Loucy (cell line): Measurements from ENCODE around the gene KRTCAP2.

Source experiments
- H2AFZ ChIP-seq: fragments of 200-600 bp; sonication (generic); 2 replicates; pipeline ENCODE4 v1.6.0; 2016; ENCODE audit warnings: antibody characterized with exemption, mild to moderate bottlenecking, low read length, moderate library complexity
- H3F3A ChIP-seq: fragments of 200-600 bp; 2 replicates; pipeline ENCODE4 v1.6.0; 2016; ENCODE audit warnings: antibody characterized with exemption, low read depth, mild to moderate bottlenecking
- H3K27me3 ChIP-seq: fragments of 200-600 bp; sonication (generic); 2 replicates; pipeline ENCODE4 v1.6.1; 2014; ENCODE audit warnings: low read length, mild to moderate bottlenecking; ENCODE audit not compliant: insufficient read depth, poor library complexity, severe bottlenecking
- H3K36me3 ChIP-seq: fragments of 200-600 bp; sonication (generic); 2 replicates; pipeline ENCODE4 v1.6.1; 2016; ENCODE audit warnings: low read length; ENCODE audit not compliant: insufficient read depth
- H3K4me1 ChIP-seq: fragments of 200-600 bp; sonication (generic); 2 replicates; pipeline ENCODE4 v1.5.1; 2014; ENCODE audit warnings: low read length, mild to moderate bottlenecking; ENCODE audit not compliant: insufficient read depth, poor library complexity, severe bottlenecking
- H3K4me2 ChIP-seq: fragments of 200-600 bp; sonication (generic); 2 replicates; pipeline ENCODE4 v1.6.0; 2014; ENCODE audit warnings: antibody characterized with exemption, low read length, low read depth, mild to moderate bottlenecking; ENCODE audit not compliant: poor library complexity, severe bottlenecking
- H3K4me3 ChIP-seq: fragments of 200-600 bp; sonication (generic); 2 replicates; pipeline ENCODE4 v1.5.1; 2014; ENCODE audit warnings: low read length, mild to moderate bottlenecking, mixed read lengths; ENCODE audit not compliant: poor library complexity, severe bottlenecking
- H3K79me2 ChIP-seq: fragments of 200-600 bp; sonication (generic); 2 replicates; pipeline ENCODE4 v1.6.1; 2014; ENCODE audit warnings: low read length; ENCODE audit not compliant: insufficient read depth
- H3K9ac ChIP-seq: fragments of 200-600 bp; sonication (generic); 2 replicates; pipeline ENCODE4 v1.6.0; 2014; ENCODE audit warnings: mild to moderate bottlenecking, low read depth, low read length, moderate library complexity; ENCODE audit not compliant: poor library complexity, severe bottlenecking
- H3K9me2 ChIP-seq: fragments of 200-600 bp; sonication (generic); replicated peaks from 2 replicates; pipeline ENCODE4 v1.6.1; 2016; ENCODE audit warnings: low read depth, low read length, mixed read lengths
- H3K9me3 ChIP-seq: fragments of 200-600 bp; sonication (generic); 2 replicates; pipeline ENCODE4 v1.6.1; 2014; ENCODE audit warnings: mild to moderate bottlenecking, antibody characterized with exemption, low read length, low read depth; ENCODE audit not compliant: insufficient read depth
- H4K20me1 ChIP-seq: fragments of 200-600 bp; sonication (generic); 2 replicates; pipeline ENCODE4 v1.6.0; 2014; ENCODE audit warnings: antibody characterized with exemption, low read length, mild to moderate bottlenecking; ENCODE audit not compliant: insufficient read depth, poor library complexity, severe bottlenecking
- CTCF ChIP-seq: fragments of 200-600 bp; sonication (generic); conservative IDR thresholded peaks from 2 replicates; pipeline ENCODE4 v1.5.1; 2014; ENCODE audit warnings: mild to moderate bottlenecking, antibody characterized with exemption, low read length
- EZH2phosphoT487 ChIP-seq: fragments of 200-600 bp; IDR thresholded peaks from 2 replicates; pipeline ENCODE4 v1.6.1; 2018; ENCODE audit warnings: antibody characterized with exemption, mild to moderate bottlenecking, moderate library complexity, borderline replicate concordance

The KRTCAP2 gene

GRCh38 chr1:155171836-155172731 lies 1.0 kb downstream of the KRTCAP2 start:
- H3K79me2 ChIP-seq: peaks cover 19% of the 10 kb centered on the region
- no peaks in the 10 kb centered on the region for H3K27me3 ChIP-seq
- peaks cover 5% of the 10 kb centered on the region for H3F3A ChIP-seq
- no peaks in the 10 kb centered on the region for H3K9me3 ChIP-seq
- H4K20me1 ChIP-seq: no peaks in the 10 kb centered on the region
- H3K9me2 ChIP-seq: no peaks in the 10 kb centered on the region
- peak overlapping the region; percentile 94 for H3K9ac ChIP-seq
- no peaks in the 10 kb centered on the region for H3K36me3 ChIP-seq
- peaks cover 30% of the 10 kb centered on the region for H3K4me1 ChIP-seq
- peak overlapping the region; percentile 86 for H3K4me3 ChIP-seq
- TF ChIP-seq CTCF: no peak
- TF ChIP-seq EZH2phosphoT487: no peak
- peak overlapping the region; percentile 92 for H3K4me2 ChIP-seq
- H2AFZ ChIP-seq: peak overlapping the region; percentile 98

- Histone ChIP-seq H3K27me3 (no peaks in the 10 kb centered on the region), H3K9ac (no peak overlapping the region), H3K79me2 (peaks cover 19% of the 10 kb centered on the region), H4K20me1 (no peaks in the 10 kb centered on the region), H3K4me2 (no peak overlapping the region), H3K4me1 (peaks cover 20% of the 10 kb centered on the region), H3K4me3 (no peak overlapping the region), H3K9me2 (no peaks in the 10 kb centered on the region), H3F3A (no peaks in the 10 kb centered on the region), H3K9me3 (no peaks in the 10 kb centered on the region), H3K36me3 (no peaks in the 10 kb centered on the region), H2AFZ (no peak overlapping the region)
- no peak for TF ChIP-seq CTCF
- no peak for TF ChIP-seq EZH2phosphoT487
Observed at GRCh38 chr1:155170806-155171205, 2.3 kb downstream of the KRTCAP2 start.

GRCh38 chr1:155170101-155170785 lies 2.9 kb downstream of the KRTCAP2 start:
- TF ChIP-seq CTCF: no peak

More at GRCh38 chr1:155170101-155170785, 2.9 kb downstream of the KRTCAP2 start:
- no peaks in the 10 kb centered on the region for H3K9me3 ChIP-seq
- H3K79me2 ChIP-seq: peaks cover 19% of the 10 kb centered on the region
- H3K4me1 ChIP-seq: peaks cover 20% of the 10 kb centered on the region
- no peak overlapping the region for H3K9ac ChIP-seq
- no peaks in the 10 kb centered on the region for H3K27me3 ChIP-seq
- no peaks in the 10 kb centered on the region for H3K9me2 ChIP-seq
- H3K4me3 ChIP-seq: no peak overlapping the region
- H3K4me2 ChIP-seq: no peak overlapping the region
- H3K36me3 ChIP-seq: no peaks in the 10 kb centered on the region
- no peak overlapping the region for H2AFZ ChIP-seq
- no peaks in the 10 kb centered on the region for H3F3A ChIP-seq
- no peaks in the 10 kb centered on the region for H4K20me1 ChIP-seq
